HG03521 (cell line): ENCODE measurements around the gene CDH23.
"Not testable (repeated sequence)": the region's sequence is repeated elsewhere in the genome, so short reads cannot be mapped to it uniquely, and the experiment has no call there.

Experiments
- ATAC-seq: cut with Tn5 transposase; IDR thresholded peaks from one replicate; pipeline ENCODE4 v1.9.1; 2021; ENCODE audit warnings: mild to moderate bottlenecking, moderate library complexity; ENCODE audit not compliant: unreplicated experiment

Gene CDH23

DNA sequence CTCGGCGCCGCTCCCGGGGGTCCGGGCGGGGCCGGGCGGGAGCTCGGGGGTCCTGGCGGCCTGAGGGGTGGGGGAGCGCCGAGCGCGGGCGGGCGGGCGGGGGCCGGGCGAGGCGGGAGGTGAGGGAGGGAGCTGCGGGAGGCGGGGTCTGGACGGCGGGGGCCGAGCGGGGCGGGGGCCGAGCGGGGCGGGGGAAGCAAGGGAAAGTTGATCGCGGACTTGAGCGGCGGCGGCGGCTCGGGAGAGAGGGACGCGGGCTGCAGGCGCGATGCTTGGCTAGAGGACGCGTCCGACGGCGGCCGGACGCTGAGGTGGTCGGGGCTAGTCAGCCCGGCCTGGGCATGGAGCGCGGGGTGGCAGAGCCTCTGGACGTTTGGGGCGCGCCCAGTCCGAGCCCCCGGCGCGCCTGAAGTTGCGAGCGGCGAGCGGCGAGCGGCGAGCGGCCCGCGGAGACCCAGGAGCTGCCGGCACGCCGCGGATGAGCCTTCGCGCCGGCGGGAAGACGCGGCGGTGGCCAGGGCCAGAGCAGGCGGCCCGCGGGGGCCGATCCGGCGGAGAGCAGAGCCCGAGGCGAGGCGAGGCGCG is at the start of gene CDH23:
CDH23 (plus strand) TSS at position 210 of the 585 bp plus-strand sequence. CDS start 42,912 bp downstream, outside the sequence.
- no peak for ATAC-seq

DNA sequence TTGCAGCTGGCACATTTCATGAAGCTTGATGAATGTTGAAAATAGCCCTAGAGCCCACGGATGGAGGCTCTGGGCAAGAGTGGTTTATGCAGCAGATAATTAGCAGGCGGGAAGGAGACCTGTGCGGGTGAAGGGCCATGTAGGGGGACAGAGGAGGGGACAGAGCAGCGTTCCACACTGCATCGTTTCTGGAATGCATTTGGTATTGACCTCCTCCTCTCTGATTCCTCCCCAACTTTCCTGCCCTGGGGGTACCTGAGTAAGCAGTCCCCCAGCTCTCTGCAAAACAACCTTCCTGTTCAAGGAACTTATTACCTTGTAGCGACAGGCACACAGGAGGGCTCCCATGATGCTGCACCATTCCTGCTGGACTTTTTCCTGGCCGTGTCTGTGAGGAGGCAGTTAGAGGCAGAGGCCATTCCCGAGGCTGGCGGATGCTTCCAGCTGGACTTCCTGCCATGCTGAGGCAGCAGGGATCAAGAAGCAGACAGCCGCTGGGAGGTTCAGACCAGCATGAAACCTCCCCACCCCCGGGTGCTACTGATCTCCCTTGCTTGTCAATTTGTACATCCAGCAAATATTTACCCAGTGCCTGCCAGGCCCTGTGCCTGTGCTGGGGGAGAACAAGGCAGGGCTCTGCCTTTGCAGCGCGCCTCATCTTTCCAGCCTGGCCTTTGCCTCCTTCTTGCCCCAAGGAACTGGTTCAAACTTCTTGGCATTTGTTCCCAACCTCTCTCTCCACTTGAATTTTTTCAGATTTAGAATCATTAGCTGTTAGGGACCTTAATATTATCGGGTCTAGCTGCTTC is 48.9 kb upstream of the CDH23 start:
- no peak for ATAC-seq

DNA sequence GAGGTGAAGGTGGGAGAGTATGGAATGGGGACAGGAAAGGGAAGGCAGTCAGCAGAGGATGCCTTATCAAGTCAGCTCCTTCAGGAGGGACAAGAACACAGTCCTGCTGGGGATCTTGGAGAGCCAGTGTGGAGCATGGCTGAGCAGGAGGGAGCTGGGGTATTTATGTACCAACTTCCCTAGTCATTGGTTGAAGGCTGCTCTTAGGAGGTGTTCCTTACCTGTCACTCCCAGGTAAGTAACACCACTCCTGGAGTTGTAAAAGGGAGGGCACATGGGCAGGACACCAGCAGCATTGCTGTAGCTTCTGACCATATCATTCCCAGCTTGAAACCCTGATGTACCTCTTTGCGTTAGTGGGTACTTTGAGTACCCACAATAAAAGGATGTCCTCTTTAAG is 47.9 kb upstream of the CDH23 start:
- ATAC-seq: no peak

DNA sequence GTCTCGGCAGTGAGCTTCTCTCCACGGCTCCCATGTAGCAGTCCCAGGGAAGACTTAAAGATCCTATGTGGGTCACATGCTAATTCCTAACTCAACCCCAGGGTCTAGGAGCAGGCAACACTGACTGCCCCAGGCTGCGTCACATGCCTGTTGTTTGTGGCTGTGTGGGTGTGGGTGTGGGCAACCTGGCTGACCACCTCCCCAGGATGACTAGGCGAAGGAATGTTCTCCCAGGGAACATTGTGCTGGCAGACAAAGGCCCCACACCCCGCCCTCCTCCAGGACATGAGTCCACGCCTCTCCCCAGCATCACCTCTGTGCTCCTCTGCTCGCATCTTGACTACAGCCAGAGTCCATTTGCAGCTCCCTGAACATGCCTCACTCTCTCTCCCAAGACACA is 47.3 kb upstream of the CDH23 start:
- ATAC-seq: no peak

DNA sequence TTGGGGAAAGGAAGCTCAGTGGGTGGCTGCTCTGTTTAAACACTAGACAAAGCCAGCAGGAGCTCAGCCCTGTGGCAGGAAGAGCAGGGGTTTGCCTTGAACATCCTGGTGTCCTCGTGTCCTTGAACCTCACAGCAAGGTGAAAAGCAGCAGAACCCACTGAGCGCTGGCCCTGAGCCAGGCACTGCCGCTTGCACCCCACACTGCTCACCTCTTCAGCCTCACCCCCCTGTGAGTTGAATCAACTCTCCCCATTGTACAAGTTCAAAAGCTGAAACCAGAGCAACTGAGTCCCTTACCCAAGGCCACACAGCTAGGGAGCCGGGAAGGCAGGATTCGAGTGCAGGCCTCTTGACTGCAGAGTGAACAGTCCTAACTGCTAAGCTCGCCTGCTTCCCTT is 45.6 kb upstream of the CDH23 start:
- ATAC-seq: no peak

DNA sequence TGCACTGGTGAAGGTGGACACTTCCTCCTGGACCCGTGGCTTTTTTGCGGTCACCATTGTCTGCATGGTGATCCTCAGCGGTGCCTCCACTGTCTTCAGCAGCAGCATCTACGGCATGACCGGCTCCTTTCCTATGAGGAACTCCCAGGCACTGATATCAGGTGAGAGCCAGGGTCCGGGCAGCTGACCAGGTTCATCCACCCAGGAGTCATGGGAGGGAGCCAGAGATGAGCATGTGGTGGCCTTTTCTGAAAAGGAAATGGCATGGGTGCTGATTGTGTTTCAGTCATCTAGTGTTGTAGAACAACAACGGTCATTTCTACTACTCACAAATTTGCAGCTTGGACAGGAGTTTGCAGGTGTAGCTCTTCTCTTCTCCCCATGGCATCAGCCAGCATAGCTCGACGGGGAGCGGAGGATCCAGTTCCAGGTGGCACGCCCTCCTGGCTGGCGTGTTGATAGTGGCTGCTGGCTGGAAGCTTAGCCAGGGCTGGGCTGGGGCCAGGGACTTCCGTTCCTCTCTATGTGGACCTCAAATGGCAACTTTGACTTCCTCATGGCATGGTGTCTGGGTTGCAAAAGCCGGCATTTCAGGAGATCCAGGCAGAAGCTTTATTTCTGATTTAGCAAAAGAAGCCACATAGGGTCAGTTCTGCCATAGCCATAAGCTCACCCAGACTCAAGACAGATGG is 44.9 kb upstream of the CDH23 start:
- ATAC-seq: no peak

DNA sequence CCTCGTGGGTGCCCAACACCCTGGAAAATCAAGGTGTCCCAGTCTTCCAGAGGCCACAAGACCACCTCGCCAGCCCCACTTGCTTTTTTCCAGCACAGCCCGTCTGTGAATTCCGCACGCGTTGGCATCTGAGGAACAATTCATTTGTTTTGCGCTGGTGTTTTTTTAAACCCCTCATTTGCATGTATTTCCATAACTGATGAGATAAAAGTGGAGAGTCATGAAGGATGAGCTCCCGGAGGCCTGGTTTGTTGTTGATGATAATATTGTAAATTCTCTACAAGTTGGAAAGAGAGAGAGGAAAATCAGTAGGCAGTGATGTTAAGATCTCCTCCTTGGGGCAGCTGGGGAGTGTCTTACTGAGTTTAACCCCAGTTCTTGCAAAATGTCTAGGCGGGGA is 43.1 kb upstream of the CDH23 start:
- no peak for ATAC-seq

DNA sequence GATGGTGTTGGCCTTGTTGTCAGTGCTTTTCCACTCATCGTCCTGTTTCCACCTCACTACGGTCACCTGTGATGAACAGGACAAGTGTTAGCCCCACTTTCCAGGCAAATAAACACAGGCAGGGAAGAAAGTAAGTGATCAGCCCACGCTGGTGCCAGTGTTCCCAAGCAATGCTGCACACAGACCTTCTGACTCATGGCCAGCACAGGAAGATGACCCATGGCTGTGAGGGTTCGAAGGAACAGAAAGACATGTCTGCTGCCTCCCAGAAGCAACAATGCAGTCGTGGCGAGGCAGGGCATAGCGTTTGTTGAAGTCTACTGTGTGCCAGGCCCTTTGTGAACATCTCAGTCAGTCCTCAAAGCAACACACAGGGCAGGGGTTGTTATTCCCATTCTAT is 41.9 kb upstream of the CDH23 start:
- no peak for ATAC-seq

DNA sequence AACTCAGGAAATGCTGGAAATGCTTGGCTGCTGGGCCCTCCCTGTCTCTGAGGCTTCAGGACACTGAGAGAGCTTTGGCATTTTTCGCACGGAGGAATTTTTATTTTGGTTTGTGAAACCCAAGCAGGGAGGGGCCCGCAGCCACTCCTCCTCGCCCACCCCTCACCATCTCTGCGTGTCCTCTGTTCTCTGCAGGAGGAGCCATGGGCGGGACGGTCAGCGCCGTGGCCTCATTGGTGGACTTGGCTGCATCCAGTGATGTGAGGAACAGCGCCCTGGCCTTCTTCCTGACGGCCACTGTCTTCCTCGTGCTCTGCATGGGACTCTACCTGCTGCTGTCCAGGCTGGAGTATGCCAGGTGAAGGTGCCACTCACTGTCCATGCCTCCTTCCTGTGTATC is 40.8 kb upstream of the CDH23 start:
- ATAC-seq: no peak

DNA sequence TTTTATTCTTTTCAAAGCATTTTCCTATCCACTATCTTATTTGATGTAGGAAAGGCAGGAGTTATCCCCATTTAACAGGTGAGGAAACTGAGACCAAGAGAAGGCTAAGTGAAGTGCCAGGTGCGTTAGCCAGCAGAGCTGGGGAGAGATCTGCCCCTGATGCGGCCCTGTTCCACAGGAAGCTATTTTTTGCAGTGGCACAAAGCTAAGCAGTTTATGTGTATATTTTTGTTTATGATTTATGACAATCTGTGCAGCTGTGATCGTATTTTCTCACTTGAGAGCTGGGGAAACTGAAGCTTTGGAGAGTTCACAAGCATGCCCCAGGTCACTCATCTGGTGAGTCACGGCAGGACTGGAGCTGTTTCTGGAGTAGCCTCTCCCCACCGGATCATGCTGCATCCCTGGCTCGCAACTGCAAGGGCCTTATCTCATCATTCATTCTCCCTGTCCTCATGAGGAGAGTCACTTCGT is 38.9 kb upstream of the CDH23 start:
- ATAC-seq: no peak

DNA sequence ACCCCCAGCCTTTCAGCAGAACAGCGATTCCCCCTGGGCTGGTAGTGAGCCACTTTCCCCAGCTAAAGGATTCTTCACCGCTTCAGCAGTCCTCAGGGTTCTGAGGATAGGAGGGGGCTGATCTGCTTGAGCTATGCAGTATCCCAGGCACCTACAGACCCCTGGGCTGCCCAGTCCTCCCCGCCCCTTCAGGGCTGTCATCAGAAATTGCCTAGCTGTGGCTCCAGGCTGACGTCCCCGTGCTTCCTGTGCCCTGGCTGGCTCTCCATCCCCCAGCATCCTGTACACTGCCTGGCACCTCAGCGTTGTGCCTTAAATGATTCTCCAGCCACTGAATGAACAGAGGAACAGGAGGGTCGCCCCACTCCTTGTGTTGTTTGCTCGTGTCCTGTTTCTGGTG is 38.4 kb upstream of the CDH23 start:
- no peak for ATAC-seq

DNA sequence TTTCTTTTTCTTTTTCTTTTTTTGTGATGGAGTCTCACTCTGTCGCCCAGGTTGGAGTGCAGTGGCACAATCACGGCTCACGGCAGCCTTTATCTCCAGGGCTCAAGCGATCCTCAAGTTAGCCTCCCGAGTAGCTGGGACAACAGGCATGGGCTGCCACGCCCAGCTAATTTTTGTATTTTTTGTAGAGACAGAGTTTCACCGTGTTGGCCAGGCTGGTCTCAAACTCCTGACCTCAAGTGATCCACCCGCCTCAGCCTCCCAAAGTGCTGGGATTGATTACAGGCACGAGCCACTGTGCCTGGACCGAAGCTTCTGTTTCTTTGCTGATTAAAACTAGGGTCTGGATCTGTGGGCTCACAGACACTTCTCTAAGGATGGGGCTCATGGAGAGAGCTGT is 37.8 kb upstream of the CDH23 start:
- not testable (repeated sequence) for ATAC-seq

DNA sequence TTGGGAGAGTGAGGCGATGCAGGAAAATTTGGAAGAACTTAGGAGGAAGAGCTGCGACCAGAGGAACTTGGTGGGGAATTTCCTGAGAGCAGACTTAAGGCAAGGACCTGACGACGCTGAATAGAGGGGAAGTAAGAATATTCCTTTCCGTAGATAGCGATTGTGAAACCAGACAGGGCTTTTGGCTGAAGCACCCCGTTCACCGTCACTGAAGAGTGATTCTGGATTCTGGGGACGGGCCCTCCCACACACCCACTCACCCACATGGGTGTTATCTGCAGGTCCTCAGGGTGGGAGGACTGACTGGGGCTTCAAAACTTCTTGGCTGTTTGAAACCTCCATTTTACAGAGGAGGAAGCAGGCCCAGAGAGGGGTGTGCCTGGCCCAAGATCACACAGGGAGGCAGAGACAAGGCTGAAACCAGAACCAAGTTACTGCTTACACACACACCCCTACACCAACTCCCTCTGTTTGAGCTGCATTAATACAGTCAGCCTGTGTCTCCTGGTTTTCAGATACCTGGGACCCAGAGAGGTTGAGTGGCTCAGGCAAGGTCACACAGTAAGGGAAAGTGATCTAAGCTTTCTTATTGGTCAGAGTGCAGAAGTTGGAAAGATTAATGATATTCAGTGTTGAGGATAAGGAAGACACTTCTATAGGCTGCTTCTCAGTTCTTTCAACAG is 37.2 kb upstream of the CDH23 start:
- no peak for ATAC-seq

DNA sequence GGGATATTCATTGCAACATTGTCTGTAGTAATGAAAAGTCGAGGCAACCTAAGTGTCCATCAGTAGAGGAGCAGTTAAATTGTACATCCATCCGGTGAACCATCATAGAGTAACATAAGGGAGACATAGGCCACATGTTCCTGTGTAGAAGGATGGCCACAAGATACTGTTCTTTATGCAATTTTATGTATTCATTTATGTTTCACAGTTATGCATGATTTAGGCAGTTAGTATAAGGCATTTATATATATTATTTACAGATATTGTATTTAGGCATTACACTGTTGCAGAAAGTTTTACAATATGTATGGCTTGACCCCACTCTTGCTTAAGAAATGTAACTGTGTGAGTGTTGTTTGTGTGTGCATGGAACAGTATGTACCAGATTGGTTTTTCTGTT is 36.0 kb upstream of the CDH23 start:
- ATAC-seq: no peak

DNA sequence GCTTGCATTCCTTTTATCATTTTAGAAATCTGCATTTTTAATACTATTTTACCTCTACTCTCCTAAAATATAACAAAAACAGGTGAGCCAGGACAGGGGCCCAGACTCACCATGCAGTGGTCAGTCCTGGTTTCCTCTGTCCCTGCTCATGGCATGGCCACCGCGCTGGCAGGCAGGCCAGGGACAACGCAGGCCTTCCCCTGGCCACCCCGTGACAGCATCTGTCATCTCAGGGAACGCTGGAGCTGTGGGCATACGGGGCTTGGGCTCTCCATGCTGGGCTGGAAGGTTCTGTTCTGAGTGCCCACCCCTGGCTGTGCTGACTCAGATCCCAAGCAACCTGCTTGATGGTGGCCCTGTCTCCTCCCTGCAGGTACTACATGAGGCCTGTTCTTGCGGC is 35.1 kb upstream of the CDH23 start:
- ATAC-seq: no peak

DNA sequence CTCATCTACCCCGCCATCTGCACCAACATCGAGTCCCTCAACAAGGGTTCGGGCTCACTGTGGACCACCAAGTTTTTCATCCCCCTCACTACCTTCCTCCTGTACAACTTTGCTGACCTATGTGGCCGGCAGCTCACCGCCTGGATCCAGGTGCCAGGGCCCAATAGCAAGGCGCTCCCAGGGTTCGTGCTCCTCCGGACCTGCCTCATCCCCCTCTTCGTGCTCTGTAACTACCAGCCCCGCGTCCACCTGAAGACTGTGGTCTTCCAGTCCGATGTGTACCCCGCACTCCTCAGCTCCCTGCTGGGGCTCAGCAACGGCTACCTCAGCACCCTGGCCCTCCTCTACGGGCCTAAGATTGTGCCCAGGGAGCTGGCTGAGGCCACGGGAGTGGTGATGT is 34.6 kb upstream of the CDH23 start:
- no peak for ATAC-seq

DNA sequence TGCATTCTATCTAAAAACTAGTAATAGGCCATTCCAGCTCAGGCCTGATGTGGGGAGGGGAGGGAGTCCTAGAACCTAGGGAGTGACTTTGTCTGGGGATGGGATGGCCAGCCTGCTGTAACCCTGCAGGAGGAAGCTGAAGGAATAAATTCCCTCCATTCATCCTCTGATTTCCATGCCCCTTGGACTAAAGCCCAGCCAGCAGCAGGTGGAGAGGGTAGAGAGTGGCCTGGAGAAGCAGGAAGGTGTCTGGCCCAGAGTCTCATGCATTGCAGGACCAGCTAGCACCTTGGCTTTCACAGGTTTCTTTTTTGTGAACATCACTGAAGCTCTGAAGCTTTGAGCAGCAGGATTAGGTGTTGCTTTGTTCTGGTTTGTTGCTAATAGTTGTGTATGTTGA is 32.8 kb upstream of the CDH23 start:
- no peak for ATAC-seq

DNA sequence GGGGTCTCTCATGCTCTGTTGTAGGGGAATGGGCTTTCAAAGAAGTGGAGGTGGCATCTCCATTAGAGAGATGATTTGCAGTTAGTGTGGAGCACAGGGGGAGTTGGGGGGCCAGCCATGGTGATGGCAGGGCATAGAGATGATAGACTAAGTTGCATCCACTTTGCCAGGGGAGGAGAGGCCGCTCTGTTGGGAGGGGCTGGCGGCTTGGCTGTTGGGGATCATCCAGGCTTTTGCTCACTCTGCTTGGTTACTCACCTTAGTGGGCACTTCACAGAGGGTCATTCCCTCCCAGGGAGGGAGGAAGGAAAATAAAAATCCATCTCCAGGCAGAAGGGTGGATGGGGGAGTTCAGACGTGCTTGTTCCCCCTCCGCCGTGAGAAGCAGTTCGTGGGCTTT is 31.4 kb upstream of the CDH23 start:
- no peak for ATAC-seq

DNA sequence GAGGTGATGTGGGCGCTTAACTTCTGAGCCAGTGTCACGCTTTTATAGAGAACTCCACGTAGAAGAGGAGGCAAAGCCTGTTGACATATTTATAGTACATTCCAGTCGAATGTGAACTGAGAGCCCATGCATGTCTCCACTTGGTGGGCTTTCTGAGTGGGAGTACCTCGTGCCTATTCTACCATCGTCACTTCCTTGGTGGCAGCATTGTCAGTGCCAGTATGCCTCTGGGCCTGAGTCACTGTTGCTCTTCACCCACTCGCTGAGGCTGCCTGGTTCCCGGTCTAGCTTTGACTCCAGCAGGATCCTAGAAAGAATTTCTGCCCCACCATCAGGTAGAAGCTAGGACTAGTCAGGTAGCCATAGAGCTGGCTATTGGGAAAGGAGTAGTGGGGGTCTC is 30.0 kb upstream of the CDH23 start:
- ATAC-seq: no peak

DNA sequence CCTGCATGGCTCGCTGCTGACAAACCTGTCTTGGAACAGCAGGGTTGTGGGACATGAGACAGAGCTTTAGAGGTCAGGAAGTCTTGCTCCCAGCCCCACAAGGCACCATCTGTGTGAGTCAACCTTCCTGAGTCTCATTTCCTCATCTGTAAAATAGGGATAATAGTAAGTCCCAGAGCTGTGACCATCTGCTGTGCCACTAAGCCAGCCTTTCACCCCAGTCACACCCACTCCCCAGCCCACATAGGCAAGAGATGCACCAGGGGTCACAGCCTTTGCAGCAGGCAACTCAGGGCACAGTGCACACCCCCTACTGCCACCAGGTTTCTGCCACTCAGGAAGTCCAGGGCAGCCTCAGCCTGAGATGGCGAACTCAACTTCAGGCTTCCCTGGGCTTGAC is 29.4 kb upstream of the CDH23 start:
- no peak for ATAC-seq

DNA sequence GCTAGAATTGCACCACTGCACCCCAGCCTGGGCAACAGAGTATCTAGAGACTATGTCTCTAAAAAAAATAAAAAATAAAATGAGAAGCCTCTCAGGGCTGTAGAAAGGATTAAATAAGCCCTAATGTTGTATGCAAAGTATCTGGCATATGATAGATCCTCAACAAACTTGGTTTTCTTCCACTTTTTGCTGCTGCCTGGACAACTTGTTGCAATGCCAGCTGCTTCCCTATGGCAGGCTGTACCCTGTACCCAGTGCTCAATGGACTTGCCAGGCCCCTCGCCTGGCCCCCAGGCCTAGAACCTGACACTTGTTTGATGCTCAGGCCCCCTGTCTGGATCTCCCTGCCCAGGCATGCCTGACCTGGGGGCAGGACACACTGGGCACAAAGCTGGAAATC is 28.5 kb upstream of the CDH23 start:
- ATAC-seq: no peak

DNA sequence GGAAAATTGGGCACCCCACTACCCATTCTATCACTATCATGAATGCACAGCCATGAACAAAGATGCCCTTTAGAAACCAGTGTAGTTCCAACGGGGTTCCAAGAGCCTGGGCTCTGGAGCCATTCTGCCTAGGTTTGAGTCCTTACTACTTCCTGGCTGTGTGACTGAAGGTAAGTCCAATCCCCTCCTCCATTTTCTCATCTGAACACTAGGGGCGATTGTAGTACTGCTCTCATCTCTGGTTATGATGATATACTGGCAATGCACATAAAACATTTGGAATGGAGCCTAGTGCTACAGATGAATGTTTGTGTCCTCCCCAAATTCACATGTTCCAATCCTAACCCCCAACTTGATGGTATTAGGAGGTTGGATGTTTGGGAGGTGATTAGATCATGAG is 28.1 kb upstream of the CDH23 start:
- no peak for ATAC-seq
